Nephron progenitor cell (in vitro differentiated cells): ENCODE results near the gene SEC31B.

Source experiments
- DNase-seq: peaks from one replicate; pipeline ENCODE4 v3.0.0; 2021
- H3K27ac Mint-ChIP-seq: 2 replicates; pipeline ENCODE4 v1.8.0; 2021; ENCODE audit warnings: mild to moderate bottlenecking, moderate library complexity, mixed read lengths
- H3K27me3 Mint-ChIP-seq: 2 replicates; pipeline ENCODE4 v1.8.0; 2021; ENCODE audit warnings: mild to moderate bottlenecking, low read depth, mixed read lengths; ENCODE audit not compliant: poor library complexity
- H3K36me3 Mint-ChIP-seq: 2 replicates; pipeline ENCODE4 v1.8.0; 2021; ENCODE audit warnings: low read depth, mixed read lengths
- H3K4me1 Mint-ChIP-seq: 2 replicates; pipeline ENCODE4 v1.8.0; 2021; ENCODE audit warnings: mixed read lengths
- H3K4me3 Mint-ChIP-seq: 2 replicates; pipeline ENCODE4 v1.8.0; 2021; ENCODE audit warnings: mild to moderate bottlenecking, moderate library complexity, mixed read lengths
- H3K9me3 Mint-ChIP-seq: 2 replicates; pipeline ENCODE4 v1.8.0; 2021; ENCODE audit warnings: mild to moderate bottlenecking, moderate library complexity, mixed read lengths
- TF ChIP-seq, protein P1 (sequence below): fragments of 200-600 bp; sonication (generic); IDR thresholded peaks from 2 replicates; pipeline ENCODE4 v1.5.0; 2021; ENCODE audit warnings: antibody characterized with exemption

The SEC31B gene

GRCh38 chr10:100489396-100489795 is 30.3 kb downstream of the SEC31B start:
- TF ChIP-seq, protein P1, sequence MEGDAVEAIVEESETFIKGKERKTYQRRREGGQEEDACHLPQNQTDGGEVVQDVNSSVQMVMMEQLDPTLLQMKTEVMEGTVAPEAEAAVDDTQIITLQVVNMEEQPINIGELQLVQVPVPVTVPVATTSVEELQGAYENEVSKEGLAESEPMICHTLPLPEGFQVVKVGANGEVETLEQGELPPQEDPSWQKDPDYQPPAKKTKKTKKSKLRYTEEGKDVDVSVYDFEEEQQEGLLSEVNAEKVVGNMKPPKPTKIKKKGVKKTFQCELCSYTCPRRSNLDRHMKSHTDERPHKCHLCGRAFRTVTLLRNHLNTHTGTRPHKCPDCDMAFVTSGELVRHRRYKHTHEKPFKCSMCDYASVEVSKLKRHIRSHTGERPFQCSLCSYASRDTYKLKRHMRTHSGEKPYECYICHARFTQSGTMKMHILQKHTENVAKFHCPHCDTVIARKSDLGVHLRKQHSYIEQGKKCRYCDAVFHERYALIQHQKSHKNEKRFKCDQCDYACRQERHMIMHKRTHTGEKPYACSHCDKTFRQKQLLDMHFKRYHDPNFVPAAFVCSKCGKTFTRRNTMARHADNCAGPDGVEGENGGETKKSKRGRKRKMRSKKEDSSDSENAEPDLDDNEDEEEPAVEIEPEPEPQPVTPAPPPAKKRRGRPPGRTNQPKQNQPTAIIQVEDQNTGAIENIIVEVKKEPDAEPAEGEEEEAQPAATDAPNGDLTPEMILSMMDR = no peak
- peaks cover 29% of the 10 kb centered on the region for H3K27me3 Mint-ChIP-seq
- H3K4me3 Mint-ChIP-seq = no peak overlapping the region

GRCh38 chr10:100487529-100487928 is 32.1 kb downstream of the SEC31B start:
- Mint-ChIP-seq H3K27me3 (peaks cover 45% of the 10 kb centered on the region), H3K36me3 (peaks cover 39% of the 10 kb centered on the region)
- TF ChIP-seq, protein P1 = no peak

More at GRCh38 chr10:100489396-100489795, 30.3 kb downstream of the SEC31B start:
- peaks cover 52% of the 10 kb centered on the region for H3K36me3 Mint-ChIP-seq
- peaks cover 22% of the 10 kb centered on the region for H3K4me1 Mint-ChIP-seq
- no peak overlapping the region for H3K27ac Mint-ChIP-seq
- H3K9me3 Mint-ChIP-seq = no peaks in the 10 kb centered on the region
- no peak for DNase-seq

DNA sequence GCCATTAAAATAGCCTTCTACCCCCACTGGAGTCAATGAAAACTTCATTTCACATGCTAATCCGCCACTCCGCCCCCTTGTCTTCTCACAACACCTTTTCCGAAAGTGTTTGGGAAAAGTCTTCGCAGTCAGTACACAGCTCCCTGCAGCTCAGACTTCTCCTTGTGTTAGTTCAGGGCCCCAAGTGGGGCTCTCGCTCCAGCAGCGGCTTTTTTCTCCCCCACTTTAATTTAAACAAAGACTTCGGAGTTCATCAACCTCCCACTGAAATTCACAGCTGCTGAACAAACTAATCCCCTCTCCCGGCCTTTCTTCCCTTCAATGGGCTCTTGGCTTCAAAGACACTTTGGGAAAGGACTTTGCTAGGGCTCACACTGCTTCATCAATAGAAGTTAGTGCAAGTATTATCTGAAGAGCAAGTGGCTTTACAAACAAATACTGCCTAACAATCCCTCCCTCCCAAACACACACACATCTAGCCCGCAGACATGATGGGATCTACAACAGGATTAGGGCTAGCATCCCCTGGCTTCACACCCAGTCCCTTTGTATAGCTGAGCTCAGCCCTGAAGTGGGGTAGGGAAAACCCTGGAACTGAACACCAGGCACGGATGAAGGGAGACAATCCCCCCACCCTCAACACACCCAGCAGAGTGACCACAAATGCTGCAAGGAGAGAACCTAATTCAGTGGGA is 33.7 kb downstream of the SEC31B start:
- Mint-ChIP-seq H3K9me3 (no peaks in the 10 kb centered on the region), H3K36me3 (peaks cover 36% of the 10 kb centered on the region), H3K4me1 (peaks cover 43% of the 10 kb centered on the region), H3K27me3 (peaks cover 61% of the 10 kb centered on the region), H3K4me3 (peak overlapping the region; percentile 53), H3K27ac (no peak overlapping the region)
- TF ChIP-seq, protein P1 = no peak
- DNase-seq = no peak

More at GRCh38 chr10:100487529-100487928, 32.1 kb downstream of the SEC31B start:
- no peak for DNase-seq
- Mint-ChIP-seq H3K9me3 (no peaks in the 10 kb centered on the region), H3K4me1 (peaks cover 33% of the 10 kb centered on the region), H3K4me3 (no peak overlapping the region), H3K27ac (no peak overlapping the region)

GRCh38 chr10:100485366-100485765 is 34.3 kb downstream of the SEC31B start:
- Mint-ChIP-seq H3K9me3 (no peaks in the 10 kb centered on the region), H3K36me3 (peaks cover 31% of the 10 kb centered on the region), H3K4me3 (peak overlapping the region; percentile 53), H3K4me1 (peaks cover 46% of the 10 kb centered on the region), H3K27me3 (peaks cover 64% of the 10 kb centered on the region), H3K27ac (no peak overlapping the region)
- DNase-seq = no peak
- TF ChIP-seq, protein P1 = no peak

DNA sequence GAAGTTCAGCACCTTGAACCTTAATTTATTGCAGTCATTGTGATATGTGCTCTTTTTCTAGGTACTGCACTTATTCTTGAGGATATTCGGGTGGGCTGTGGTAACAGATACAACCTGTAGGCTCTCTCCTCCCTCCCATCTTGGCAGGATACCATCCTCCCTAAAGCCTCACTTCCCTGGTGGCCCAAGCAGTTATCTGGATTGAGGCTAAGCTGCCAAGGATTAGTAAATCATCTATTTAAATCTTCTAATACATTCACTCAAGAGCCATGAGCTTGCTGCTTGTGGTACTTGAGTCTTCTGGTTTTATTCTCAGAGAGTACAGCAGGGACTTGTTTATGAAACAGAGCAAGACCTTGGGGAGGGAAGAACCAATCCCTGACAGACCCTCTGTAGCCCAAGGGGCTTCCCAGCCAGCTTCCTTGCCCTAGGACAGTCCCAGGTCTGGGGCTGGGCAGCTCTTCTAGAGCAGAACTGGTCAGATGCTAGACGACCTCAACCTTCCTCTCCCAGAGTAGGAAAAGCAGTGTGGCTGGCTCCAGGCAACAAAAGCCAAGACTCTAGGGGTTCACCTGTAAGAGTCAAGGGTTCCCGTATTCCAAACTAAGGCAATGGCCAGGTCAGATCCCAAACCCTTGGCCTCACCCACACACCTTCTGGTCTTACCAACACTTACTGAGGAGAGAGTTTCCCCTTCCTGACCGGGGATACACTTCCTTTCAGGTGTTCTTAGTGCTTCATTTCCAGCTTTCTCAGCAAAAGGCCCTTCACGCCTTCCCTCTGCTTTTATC is 35.6 kb downstream of the SEC31B start:
- Mint-ChIP-seq H3K36me3 (peaks cover 21% of the 10 kb centered on the region), H3K9me3 (no peaks in the 10 kb centered on the region), H3K27ac (no peak overlapping the region), H3K27me3 (peaks cover 60% of the 10 kb centered on the region), H3K4me3 (peak overlapping the region; percentile 36), H3K4me1 (peaks cover 56% of the 10 kb centered on the region)
- DNase-seq = no peak
- TF ChIP-seq, protein P1 = no peak
